Small intestine (tissue), 7 donors: ENCODE data around the gene ENPP4. TPM values are rescaled to one million over a fixed set of nuclear protein-coding genes. Genes with fewer than 3 reads are reported as not detected.

Experiments used
- DNase-seq, 2 donors: peaks; one replicate each; pipeline versions ENCODE4 v3.0.0 to v3.0.0-alpha.2; 2013
- FAIRE-seq: peaks from 2 replicates; lab custom pipeline; 2012; peaks lifted over from hg19 to GRCh38; lab: Jason Lieb, UNC
- H3K27ac ChIP-seq, 3 donors: one replicate each; pipeline ENCODE4 v1.5.1; 2013; ENCODE audit warnings: low read length in 2 of 3, mild to moderate bottlenecking in 2 of 3, control low read depth in 1 of 3, inconsistent platforms in 1 of 3, low read depth in 1 of 3, moderate library complexity in 1 of 3
- H3K27me3 ChIP-seq, 3 donors: one replicate each; pipeline ENCODE4 v1.6.1; 2013; ENCODE audit warnings: low read length in 3 of 3, inconsistent platforms in 1 of 3; ENCODE audit not compliant: control insufficient read depth in 3 of 3, insufficient read depth in 3 of 3
- H3K36me3 ChIP-seq, 3 donors: one replicate each; pipeline ENCODE4 v1.6.1; 2013; ENCODE audit warnings: low read length in 3 of 3, inconsistent platforms in 1 of 3, low read depth in 1 of 3, mild to moderate bottlenecking in 1 of 3, moderate library complexity in 1 of 3; ENCODE audit not compliant: control insufficient read depth in 3 of 3, insufficient read depth in 2 of 3
- H3K4me1 ChIP-seq, 3 donors: one replicate each; pipeline ENCODE4 v1.6.1; 2013; ENCODE audit warnings: low read length in 2 of 3, inconsistent platforms in 1 of 3, low read depth in 1 of 3, mild to moderate bottlenecking in 1 of 3, moderate library complexity in 1 of 3; ENCODE audit not compliant: control insufficient read depth in 3 of 3, insufficient read depth in 2 of 3
- H3K4me3 ChIP-seq, 3 donors: one replicate each; pipeline ENCODE4 v1.5.1; 2013; ENCODE audit warnings: low read length in 3 of 3, control low read depth in 1 of 3, inconsistent platforms in 1 of 3, low read depth in 1 of 3, mild to moderate bottlenecking in 1 of 3, moderate library complexity in 1 of 3
- H3K9me3 ChIP-seq, 2 donors: one replicate each; pipeline ENCODE4 v1.6.1; 2013; ENCODE audit warnings: low read depth in 1 of 2, low read length in 1 of 2; ENCODE audit not compliant: control insufficient read depth in 2 of 2, insufficient read depth in 1 of 2
- WGBS, 3 donors: extraction: QIAGEN DNeasy Blood & Tissue Kit; methylation state at CpG; one replicate each; pipeline ENCODE4 v1.1.7; 2013; 5-methylcytosine and 5-hydroxymethylcytosine counted together
- polyA plus RNA-seq, 4 donors: library from polyadenylated mRNA; stranded (reverse) in 3 of 4; unstranded in 1 of 4; fragments of 200-250 nt in 3 of 4; fragments of 120-200 nt in 1 of 4; gene quantifications; one replicate each; pipeline versions ENCODE4 v1.2.1 to v1.2.3, GENCODE V29; 2013
- donor health status: healthy with polysubstance abuse.
- donor health status: control.
- donor health status: control.
- donor health status: Bipolar disorder and iron deficiency.
- donor health status: healthy.

The ENPP4 gene
- polyA plus RNA-seq, 4 donors: 4.0 to 14.4 (median 6.6) TPM

- WGBS, 3 donors: 86 to 96% (median 91%) methylated on average over 4 of the region's 4 CpGs
- Histone ChIP-seq H3K27me3 (no peaks in the 10 kb centered on the region), H3K9me3 (no peaks in the 10 kb centered on the region), H3K27ac (no peak overlapping the region), H3K36me3 (no peaks in the 10 kb centered on the region), H3K4me3 (no peak overlapping the region), H3K4me1 (no peaks in the 10 kb centered on the region)
- no peak for FAIRE-seq
- no peak for DNase-seq
Observed at GRCh38 chr6:46190889-46191288, 61.1 kb downstream of the ENPP4 start.

- FAIRE-seq: no peak
- no peaks in the 10 kb centered on the region for H3K36me3 ChIP-seq
- no peak overlapping the region for H3K27ac ChIP-seq
- H3K27me3 ChIP-seq: no peaks in the 10 kb centered on the region
- H3K4me1 ChIP-seq: no peaks in the 10 kb centered on the region
- no peaks in the 10 kb centered on the region for H3K9me3 ChIP-seq
- no peak for DNase-seq
- WGBS, 3 donors: 71 to 86% (median 85%) methylated on average over 1 of the region's 1 CpG
- H3K4me3 ChIP-seq: no peak overlapping the region
Observed at GRCh38 chr6:46191961-46192360, 62.2 kb downstream of the ENPP4 start.

Other genes with a start within 250 kb of the ENPP4 start
- gene CLIC5, start 114.1 kb upstream of the ENPP4 start, polyA plus RNA-seq: 10 to 100 TPM in 3 of 4 donors, 1 to 10 TPM in 1; 9.3 to 65.7 (median 21.8) TPM
- 10 to 100 TPM in 1 of 4 donors, 1 to 10 TPM in 1, under 1 TPM in 2; 0.67 to 10.4 (median 1.1) TPM for gene ENPP5, start 41.0 kb downstream of the ENPP4 start, polyA plus RNA-seq